GM18909 (cell line): ENCODE data around the gene DESI2.

Experiments
- ATAC-seq: cut with Tn5 transposase; IDR thresholded peaks from one replicate; pipeline ENCODE4 v1.9.1; 2021; ENCODE audit warnings: mild to moderate bottlenecking; ENCODE audit not compliant: unreplicated experiment, poor library complexity

Gene DESI2

GRCh38 chr1:244749230-244750016 is 96.5 kb downstream of the DESI2 start:
- no peak for ATAC-seq

- ATAC-seq, result no peak
These were observed 98.5 kb downstream of the DESI2 start for GRCh38 chr1:244751271-244751895.

GRCh38 chr1:244755673-244756072 is 102.7 kb downstream of the DESI2 start:
- no peak for ATAC-seq

- no peak for ATAC-seq
These were observed 104.4 kb downstream of the DESI2 start for GRCh38 chr1:244757091-244757939.
